Kidney (tissue), 14 donors: ENCODE results near the gene SEMA3C. TPM values are rescaled to one million over a fixed set of nuclear protein-coding genes. Genes with fewer than 3 reads are reported as not detected.

Source experiments
- DNase-seq, 5 donors: peaks; one replicate each; pipeline ENCODE4 v3.0.0-alpha.2; 2013 to 2020
- FAIRE-seq: peaks from 2 replicates; lab custom pipeline; 2012; peaks lifted over from hg19 to GRCh38; lab: Jason Lieb, UNC
- H3K27ac ChIP-seq, 2 donors: one replicate each; pipeline ENCODE4 v1.7.0; 2013; ENCODE audit warnings: low read depth in 2 of 2, low read length in 2 of 2, inconsistent platforms in 1 of 2
- H3K27me3 ChIP-seq: one replicate; pipeline ENCODE4 v1.7.1; 2013; ENCODE audit warnings: low read length, inconsistent platforms; ENCODE audit not compliant: control insufficient read depth, insufficient read depth
- H3K36me3 ChIP-seq, 3 donors: one replicate each; pipeline versions ENCODE4 v1.7.0 to v1.7.1; 2013; ENCODE audit warnings: low read length in 3 of 3, control low read depth in 1 of 3, inconsistent platforms in 1 of 3; ENCODE audit not compliant: insufficient read depth in 3 of 3, control insufficient read depth in 2 of 3
- H3K4me1 ChIP-seq, 3 donors: one replicate each; pipeline versions ENCODE4 v1.7.0 to v1.7.1; 2013; ENCODE audit warnings: low read length in 3 of 3, inconsistent platforms in 1 of 3, low read depth in 1 of 3; ENCODE audit not compliant: control insufficient read depth in 2 of 3, insufficient read depth in 2 of 3
- H3K4me3 ChIP-seq, 3 donors: one replicate each; pipeline versions ENCODE4 v1.7.0 to v1.8.1; 2013; ENCODE audit warnings: low read length in 3 of 3, control low read depth in 1 of 3, inconsistent platforms in 1 of 3
- H3K9ac ChIP-seq, 3 donors: one replicate each; pipeline versions ENCODE4 v1.7.0 to v1.7.1; 2013; ENCODE audit warnings: low read length in 3 of 3, control low read depth in 1 of 3, inconsistent platforms in 1 of 3
- H3K9me3 ChIP-seq, 3 donors: one replicate each; pipeline versions ENCODE4 v1.7.0 to v1.7.1; 2013; ENCODE audit warnings: low read length in 3 of 3, control low read depth in 1 of 3, inconsistent platforms in 1 of 3; ENCODE audit not compliant: control insufficient read depth in 2 of 3, insufficient read depth in 1 of 3
- intact Hi-C: fragments of 100-400 bp; cut with DNase I; formaldehyde crosslinking; loops from one replicate; pipeline ENCODE4 v1.11.1; 2022
- polyA plus RNA-seq: library from polyadenylated mRNA; stranded (reverse); fragments of 350-450 nt; fragmentation: Illumina TruSeq; extraction: RNeasy Lipid Tissue Mini Kit (QIAGEN cat#74804); gene quantifications from one replicate; pipeline ENCODE4 v1.2.3, GENCODE V29; 2014; ENCODE audit warnings: low read depth, low replicate concordance; ENCODE audit not compliant: insufficient read depth
- total RNA-seq: library from RNA; stranded (reverse); fragmentation: NEBNext Ultra II Directional; extraction: Animal tissue kit (Norgen Biotek cat#: 25700); gene quantifications from one replicate; pipeline ENCODE4 v1.2.1, GENCODE V29; 2021
- TF ChIP-seq, protein P1 (sequence below): IDR thresholded peaks from 3 replicates; pipeline ENCODE4 v1.5.1; 2012; ENCODE audit warnings: mild to moderate bottlenecking, moderate library complexity, borderline replicate concordance; ENCODE audit not compliant: insufficient read depth; ENCODE audit errors: extremely low read depth
- donor health status: control.
- donor health status: control.
- donor health status: control.
- donor health status: control.
- donor health status: control.
- donor health status: DM: yes; HTN: yes; CAD: no.
- donor health status: Normal renal cell carcinoma (clear cell type).

Gene SEMA3C
- total and polyA plus RNA-seq, 2 donors from 2014 or later: 3.9 to 17.2 TPM

- DNase-seq: no peak
- H3K9me3 ChIP-seq: no peaks in the 10 kb centered on the region
- no peak overlapping the region for H3K27ac ChIP-seq
- no peak overlapping the region for H3K9ac ChIP-seq
- no peaks in the 10 kb centered on the region for H3K27me3 ChIP-seq
- no peak overlapping the region for H3K4me3 ChIP-seq
- no peaks in the 10 kb centered on the region for H3K36me3 ChIP-seq
- FAIRE-seq: no peak
- TF ChIP-seq, protein P1, sequence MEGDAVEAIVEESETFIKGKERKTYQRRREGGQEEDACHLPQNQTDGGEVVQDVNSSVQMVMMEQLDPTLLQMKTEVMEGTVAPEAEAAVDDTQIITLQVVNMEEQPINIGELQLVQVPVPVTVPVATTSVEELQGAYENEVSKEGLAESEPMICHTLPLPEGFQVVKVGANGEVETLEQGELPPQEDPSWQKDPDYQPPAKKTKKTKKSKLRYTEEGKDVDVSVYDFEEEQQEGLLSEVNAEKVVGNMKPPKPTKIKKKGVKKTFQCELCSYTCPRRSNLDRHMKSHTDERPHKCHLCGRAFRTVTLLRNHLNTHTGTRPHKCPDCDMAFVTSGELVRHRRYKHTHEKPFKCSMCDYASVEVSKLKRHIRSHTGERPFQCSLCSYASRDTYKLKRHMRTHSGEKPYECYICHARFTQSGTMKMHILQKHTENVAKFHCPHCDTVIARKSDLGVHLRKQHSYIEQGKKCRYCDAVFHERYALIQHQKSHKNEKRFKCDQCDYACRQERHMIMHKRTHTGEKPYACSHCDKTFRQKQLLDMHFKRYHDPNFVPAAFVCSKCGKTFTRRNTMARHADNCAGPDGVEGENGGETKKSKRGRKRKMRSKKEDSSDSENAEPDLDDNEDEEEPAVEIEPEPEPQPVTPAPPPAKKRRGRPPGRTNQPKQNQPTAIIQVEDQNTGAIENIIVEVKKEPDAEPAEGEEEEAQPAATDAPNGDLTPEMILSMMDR: no peak
- intact Hi-C loops: no loop called here
- H3K4me1 ChIP-seq: peaks cover 0 to 3% (median 0%) of the 10 kb centered on the region in 3 donors
These were observed 147.3 kb downstream of the SEMA3C start for GRCh38 chr7:80771523-80771922.

DNA sequence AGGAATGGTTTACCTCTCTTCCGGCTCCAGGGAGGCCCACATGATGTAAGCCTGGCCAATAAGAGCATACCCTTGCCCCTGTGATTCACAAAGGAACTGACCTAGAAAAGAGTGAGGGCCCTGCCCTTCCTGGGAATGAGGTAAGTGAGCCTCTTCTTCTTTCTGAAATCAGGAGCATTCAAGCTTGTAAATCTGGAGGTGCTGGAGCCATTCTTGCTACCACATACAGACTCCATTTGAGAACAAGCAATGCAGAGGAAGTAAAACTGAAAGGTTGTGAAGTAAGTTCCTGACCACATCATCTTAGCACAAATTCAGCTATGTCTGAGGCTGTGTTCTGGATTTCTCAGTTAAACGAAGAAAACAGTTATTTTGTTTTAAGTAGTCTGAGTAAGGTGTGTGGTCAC lies 148.2 kb downstream of the SEMA3C start:
- Histone ChIP-seq H3K27me3 (no peaks in the 10 kb centered on the region), H3K4me3 (no peak overlapping the region), H3K9me3 (no peaks in the 10 kb centered on the region), H3K9ac (no peak overlapping the region), H3K27ac (no peak overlapping the region), H3K4me1 (peaks cover 0 to 3% (median 0%) of the 10 kb centered on the region in 3 donors), H3K36me3 (no peaks in the 10 kb centered on the region)
- FAIRE-seq (no peak), DNase-seq (no peak)
- TF ChIP-seq, protein P1: no peak
- intact Hi-C loops: no loop called here

GRCh38 chr7:80770061-80770460 lies 148.8 kb downstream of the SEMA3C start:
- Histone ChIP-seq H3K4me1 (peaks cover 0 to 3% (median 0%) of the 10 kb centered on the region in 3 donors), H3K9ac (no peak overlapping the region), H3K4me3 (no peak overlapping the region), H3K9me3 (no peaks in the 10 kb centered on the region), H3K27ac (no peak overlapping the region), H3K27me3 (no peaks in the 10 kb centered on the region), H3K36me3 (no peaks in the 10 kb centered on the region)
- DNase-seq: peak in 1 of 5 donors; percentile 30
- no peak for FAIRE-seq
- intact Hi-C loops: no loop called here
- TF ChIP-seq, protein P1: no peak

DNA sequence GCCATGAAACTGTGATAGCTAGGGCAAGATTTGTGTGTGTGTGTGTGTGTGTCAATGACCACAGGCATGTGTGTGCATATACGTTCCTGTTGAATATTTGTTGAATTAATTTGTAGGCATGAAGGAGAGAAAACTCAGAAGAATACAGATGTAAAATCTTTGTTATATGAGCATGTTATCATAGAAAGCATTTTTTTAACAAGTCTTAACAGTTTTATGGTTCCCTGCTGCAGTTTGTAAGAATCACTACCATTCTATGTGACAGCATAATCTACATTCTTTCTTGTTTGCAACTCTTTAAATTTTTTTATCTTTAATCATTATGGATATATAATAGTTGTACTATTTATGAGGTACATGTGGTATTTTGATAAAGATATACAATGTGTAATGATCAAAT lies 150.1 kb downstream of the SEMA3C start:
- TF ChIP-seq, protein P1: no peak
- FAIRE-seq: no peak
- no peaks in the 10 kb centered on the region for H3K36me3 ChIP-seq
- no peaks in the 10 kb centered on the region for H3K27me3 ChIP-seq
- peaks cover 0 to 3% (median 0%) of the 10 kb centered on the region in 3 donors for H3K4me1 ChIP-seq
- H3K27ac ChIP-seq: no peak overlapping the region
- intact Hi-C loops: no loop called here
- peak in 1 of 5 donors; percentile 54 for DNase-seq
- H3K4me3 ChIP-seq: no peak overlapping the region
- no peaks in the 10 kb centered on the region for H3K9me3 ChIP-seq
- no peak overlapping the region for H3K9ac ChIP-seq
